Activated B cell treated with CpG ODN at 0.5 μM for 24 hours (primary cell): ENCODE measurements around the gene NCK2. TPM values are rescaled to one million over a fixed set of nuclear protein-coding genes. Genes with fewer than 3 reads are reported as not detected.
A peak's percentile ranks its signal among the peaks of the same experiment; 100 is the strongest.

Experiments used
- ATAC-seq: fragments of 200-7000 bp; cut with Tn5 transposase; one replicate; pipeline ENCODE4 v1.10.0; 2021; ENCODE audit warnings: low read depth, mild to moderate bottlenecking, moderate library complexity
- CTCF ChIA-PET: fragments of 350-600 bp; sonication (Branson Sonifier 250); formaldehyde crosslinking; loops from one replicate; lab custom pipeline; 2021; ENCODE audit warnings: antibody characterized with exemption; lab: Charles Lee
- POLR2A ChIA-PET: fragments of 350-600 bp; sonication (Branson Sonifier 250); formaldehyde crosslinking; loops from one replicate; lab custom pipeline; 2021; ENCODE audit warnings: antibody characterized with exemption; lab: Charles Lee
- DNase-seq: peaks from one replicate; pipeline ENCODE4 v3.0.0; 2022
- H3K27ac Mint-ChIP-seq: one replicate; pipeline ENCODE4 v1.8.0; 2020; ENCODE audit warnings: mixed read lengths
- H3K27me3 Mint-ChIP-seq: one replicate; pipeline ENCODE4 v1.8.0; 2021; ENCODE audit warnings: mixed read lengths
- H3K36me3 Mint-ChIP-seq: one replicate; pipeline ENCODE4 v1.8.0; 2021; ENCODE audit warnings: low read depth, mixed read lengths
- H3K4me1 Mint-ChIP-seq: one replicate; pipeline ENCODE4 v1.8.0; 2021; ENCODE audit warnings: mixed read lengths
- H3K4me3 Mint-ChIP-seq: one replicate; pipeline ENCODE4 v1.8.0; 2020; ENCODE audit warnings: mild to moderate bottlenecking, mixed read lengths
- H3K9me3 Mint-ChIP-seq: one replicate; pipeline ENCODE4 v1.8.0; 2020; ENCODE audit warnings: mixed read lengths
- CTCF ChIP-seq: fragments of 200-600 bp; IDR thresholded peaks from one replicate; pipeline ENCODE4 v1.8.0; 2022; ENCODE audit warnings: antibody characterized with exemption, mild to moderate bottlenecking
- intact Hi-C: fragments of 100-400 bp; cut with micrococcal nuclease; formaldehyde crosslinking; loops from one replicate; pipeline ENCODE4 v1.15.1; 2024
- total RNA-seq: library from RNA; stranded (reverse); gene quantifications from 2 replicates; pipeline ENCODE4 v1.2.3, GENCODE V29; 2022

NCK2 gene
- total RNA-seq, 1 donor from 2014 or later: 53.4 TPM

GRCh38 chr2:105814291-105814940 is 69.7 kb downstream of the NCK2 start:
- Mint-ChIP-seq H3K4me1 (peaks cover 65% of the 10 kb centered on the region), H3K9me3 (peaks cover 3% of the 10 kb centered on the region), H3K36me3 (peaks cover 46% of the 10 kb centered on the region), H3K4me3 (no peak overlapping the region), H3K27ac (peak overlapping the region; percentile 24), H3K27me3 (no peaks in the 10 kb centered on the region)
- POLR2A ChIA-PET: no interaction called here
- CTCF ChIA-PET: no interaction called here
- ATAC-seq (no peak), DNase-seq (no peak)
- intact Hi-C loops: no loop called here
- TF ChIP-seq CTCF: no peak

- Mint-ChIP-seq H3K4me3 (no peak overlapping the region), H3K4me1 (peaks cover 60% of the 10 kb centered on the region), H3K27me3 (no peaks in the 10 kb centered on the region), H3K36me3 (peaks cover 48% of the 10 kb centered on the region), H3K9me3 (no peaks in the 10 kb centered on the region), H3K27ac (peak overlapping the region; percentile 24)
- CTCF ChIA-PET: no interaction called here
- no peak for DNase-seq
- POLR2A ChIA-PET: no interaction called here
- no peak for TF ChIP-seq CTCF
- intact Hi-C loops: no loop called here
- no peak for ATAC-seq
Measured at GRCh38 chr2:105815401-105815800, 70.7 kb downstream of the NCK2 start.

- ATAC-seq (no peak), DNase-seq (no peak)
- Mint-ChIP-seq H3K27me3 (no peaks in the 10 kb centered on the region), H3K27ac (no peak overlapping the region), H3K4me1 (peaks cover 59% of the 10 kb centered on the region), H3K4me3 (no peak overlapping the region), H3K36me3 (peaks cover 67% of the 10 kb centered on the region), H3K9me3 (no peaks in the 10 kb centered on the region)
- intact Hi-C loops: no loop called here
- ChIA-PET CTCF (no interaction called here), POLR2A (interaction anchor here (1.2 kb wide), 1 partner anchor 74 kb away, joined by 3 read pairs; no protein-coding TSS in a partner anchor)
- no peak for TF ChIP-seq CTCF
Measured at GRCh38 chr2:105820151-105820550, 75.4 kb downstream of the NCK2 start.

- H3K36me3 Mint-ChIP-seq: peaks cover 70% of the 10 kb centered on the region
- H3K9me3 Mint-ChIP-seq: no peaks in the 10 kb centered on the region
- no peak for DNase-seq
Measured at GRCh38 chr2:105820691-105821090, 76.0 kb downstream of the NCK2 start.

More at GRCh38 chr2:105820691-105821090, 76.0 kb downstream of the NCK2 start:
- H3K4me1 Mint-ChIP-seq: peaks cover 57% of the 10 kb centered on the region
- ATAC-seq: no peak
- POLR2A ChIA-PET: interaction anchor here (1.2 kb wide), 1 partner anchor 75 kb away, joined by 3 read pairs; no protein-coding TSS in a partner anchor
- H3K4me3 Mint-ChIP-seq: no peak overlapping the region
- H3K27me3 Mint-ChIP-seq: no peaks in the 10 kb centered on the region
- CTCF ChIA-PET: no interaction called here
- peak overlapping the region; percentile 21 for H3K27ac Mint-ChIP-seq
- intact Hi-C loops: no loop called here
- TF ChIP-seq CTCF: no peak
